Measurements from ENCODE around the gene CHI3L2. TPM values are rescaled to one million over a fixed set of nuclear protein-coding genes. Genes with fewer than 3 reads are reported as not detected.

The CHI3L2 gene
- total and polyA plus RNA-seq, 10 of the 15 experiments (the other 5 are each of a cell fraction or from before 2014, with no cell fraction given), result 37.1 to 508 (median 98.3) TPM

GRCh38 chr1:111199881-111200801 lies 27.4 kb upstream of the CHI3L2 start, which contains the start of gene DENND2D (continued):
- TF ChIP-seq CEBPZ (IDR thresholded peaks at IDR 0.05; ENCODE audit: low read depth, low read length) (no peak), USF1 (IDR thresholded peaks at IDR 0.05; ENCODE audit: borderline replicate concordance, extremely low read length, insufficient read depth, low read depth, low read length) (peak; percentile 80), EP300 (IDR thresholded peaks at IDR 0.05; ENCODE audit: borderline replicate concordance in 1 of 2, control insufficient read depth in 1 of 2, low read depth in 2 of 2, low read length in 2 of 2) (peak in 1 of 2 experiments; percentile 24; a peak in 1 of 4 replicates), RUNX3 (IDR thresholded peaks at IDR 0.05; ENCODE audit: low read length) (no peak), HSF1 (IDR thresholded peaks at IDR 0.05; ENCODE audit: low read depth, low read length) (no peak), PKNOX1 (IDR thresholded peaks at IDR 0.05) (peak; percentile 75), NFXL1 (IDR thresholded peaks at IDR 0.05; ENCODE audit: borderline replicate concordance) (no peak), SUZ12 (IDR thresholded peaks at IDR 0.05; ENCODE audit: unreplicated experiment) (no peak), EED (IDR thresholded peaks at IDR 0.05; ENCODE audit: low read depth) (0 out of 2 replicates have a peak, but pooled peaks have one; percentile 9), IRF4 (IDR thresholded peaks at IDR 0.05; ENCODE audit: low read depth, low read length) (no peak), CHD1 (IDR thresholded peaks at IDR 0.05; ENCODE audit: low read depth, low read length) (no peak; the same call in 1 of the 2 replicates), BCL11A (IDR thresholded peaks at IDR 0.05; ENCODE audit: low read depth, low read length) (0 out of 2 replicates have a peak, but pooled peaks have one; percentile 25), NFYB (IDR thresholded peaks at IDR 0.05; ENCODE audit: insufficient read depth, low read depth, low read length) (no peak), TARDBP (IDR thresholded peaks at IDR 0.05; ENCODE audit: borderline replicate concordance) (no peak), MXI1 (IDR thresholded peaks at IDR 0.05; ENCODE audit: low read depth, low read length) (peak; percentile 89), BCLAF1 (IDR thresholded peaks at IDR 0.05) (peak; percentile 75; the same call in 1 of the 2 replicates)

All from GM12878 (cell line).